ENCODE data around the gene MS4A6A.

DNA sequence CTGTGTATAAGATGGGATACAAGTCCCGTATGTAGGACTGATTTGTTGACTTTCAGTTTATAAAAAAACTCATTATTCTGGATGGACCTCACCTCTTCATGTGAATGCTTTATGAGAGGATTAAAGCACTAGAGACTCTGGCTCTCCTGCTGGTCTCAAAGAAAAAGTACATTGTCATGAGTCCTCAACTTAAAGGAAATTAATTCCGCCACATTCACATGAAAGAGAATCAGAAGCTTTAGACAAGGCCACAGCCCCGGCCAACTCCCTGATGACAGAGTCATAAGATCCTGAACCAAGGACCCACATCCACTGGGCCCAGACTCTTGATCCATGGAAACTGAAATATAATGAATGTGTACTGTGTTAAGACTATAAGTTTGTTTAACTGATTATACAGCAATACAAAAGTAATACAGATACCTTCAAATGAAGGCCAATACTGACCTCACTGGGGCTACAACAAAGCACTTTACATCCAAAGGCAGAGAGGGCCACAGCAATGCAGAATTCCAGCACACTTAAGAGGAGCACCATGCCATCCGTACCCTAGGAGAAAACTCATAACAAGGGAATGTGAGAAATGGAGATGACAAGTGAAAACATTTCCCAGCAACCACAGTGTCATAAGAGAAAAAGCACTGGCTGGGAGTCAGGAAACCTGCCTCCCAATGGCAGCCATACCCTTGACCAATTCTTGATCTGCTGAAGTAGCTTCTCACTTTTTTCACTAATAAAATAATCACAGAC lies 25.4 kb upstream of the MS4A6A start:
- TF ChIP-seq POLR2A (IDR thresholded peaks at IDR 0.05; ENCODE audit: low read depth, low read length) = no peak
- TF ChIP-seq, protein P1, sequence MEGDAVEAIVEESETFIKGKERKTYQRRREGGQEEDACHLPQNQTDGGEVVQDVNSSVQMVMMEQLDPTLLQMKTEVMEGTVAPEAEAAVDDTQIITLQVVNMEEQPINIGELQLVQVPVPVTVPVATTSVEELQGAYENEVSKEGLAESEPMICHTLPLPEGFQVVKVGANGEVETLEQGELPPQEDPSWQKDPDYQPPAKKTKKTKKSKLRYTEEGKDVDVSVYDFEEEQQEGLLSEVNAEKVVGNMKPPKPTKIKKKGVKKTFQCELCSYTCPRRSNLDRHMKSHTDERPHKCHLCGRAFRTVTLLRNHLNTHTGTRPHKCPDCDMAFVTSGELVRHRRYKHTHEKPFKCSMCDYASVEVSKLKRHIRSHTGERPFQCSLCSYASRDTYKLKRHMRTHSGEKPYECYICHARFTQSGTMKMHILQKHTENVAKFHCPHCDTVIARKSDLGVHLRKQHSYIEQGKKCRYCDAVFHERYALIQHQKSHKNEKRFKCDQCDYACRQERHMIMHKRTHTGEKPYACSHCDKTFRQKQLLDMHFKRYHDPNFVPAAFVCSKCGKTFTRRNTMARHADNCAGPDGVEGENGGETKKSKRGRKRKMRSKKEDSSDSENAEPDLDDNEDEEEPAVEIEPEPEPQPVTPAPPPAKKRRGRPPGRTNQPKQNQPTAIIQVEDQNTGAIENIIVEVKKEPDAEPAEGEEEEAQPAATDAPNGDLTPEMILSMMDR (IDR thresholded peaks at IDR 0.05; ENCODE audit: extremely low read depth in 1 of 2, insufficient read depth in 1 of 2, low read depth in 1 of 2, low read length in 2 of 2) = no peak
- no peak for TF ChIP-seq FOS (IDR thresholded peaks at IDR 0.05; ENCODE audit: borderline replicate concordance, insufficient read depth, low read length)
- TF ChIP-seq EZH2 (IDR thresholded peaks at IDR 0.05; ENCODE audit: borderline replicate concordance, low read depth, low read length, severe bottlenecking) = no peak
- TF ChIP-seq GATA2 (IDR thresholded peaks at IDR 0.05; ENCODE audit: insufficient read depth, insufficient read length, low read depth, low read length) = no peak
- TF ChIP-seq MYC (IDR thresholded peaks at IDR 0.05; ENCODE audit: low read depth, low read length) = no peak

Measured in endothelial cell of umbilical vein (primary cell).